Activated naive CD4-positive, alpha-beta T cell treated with Interleukin-2 at 50 U/mL for 16 hours (primary cell): ENCODE results near the gene BRF1.

Source experiments
- DNase-seq: peaks from one replicate; pipeline ENCODE4 v3.0.0-alpha.2; 2020

Gene BRF1

DNA sequence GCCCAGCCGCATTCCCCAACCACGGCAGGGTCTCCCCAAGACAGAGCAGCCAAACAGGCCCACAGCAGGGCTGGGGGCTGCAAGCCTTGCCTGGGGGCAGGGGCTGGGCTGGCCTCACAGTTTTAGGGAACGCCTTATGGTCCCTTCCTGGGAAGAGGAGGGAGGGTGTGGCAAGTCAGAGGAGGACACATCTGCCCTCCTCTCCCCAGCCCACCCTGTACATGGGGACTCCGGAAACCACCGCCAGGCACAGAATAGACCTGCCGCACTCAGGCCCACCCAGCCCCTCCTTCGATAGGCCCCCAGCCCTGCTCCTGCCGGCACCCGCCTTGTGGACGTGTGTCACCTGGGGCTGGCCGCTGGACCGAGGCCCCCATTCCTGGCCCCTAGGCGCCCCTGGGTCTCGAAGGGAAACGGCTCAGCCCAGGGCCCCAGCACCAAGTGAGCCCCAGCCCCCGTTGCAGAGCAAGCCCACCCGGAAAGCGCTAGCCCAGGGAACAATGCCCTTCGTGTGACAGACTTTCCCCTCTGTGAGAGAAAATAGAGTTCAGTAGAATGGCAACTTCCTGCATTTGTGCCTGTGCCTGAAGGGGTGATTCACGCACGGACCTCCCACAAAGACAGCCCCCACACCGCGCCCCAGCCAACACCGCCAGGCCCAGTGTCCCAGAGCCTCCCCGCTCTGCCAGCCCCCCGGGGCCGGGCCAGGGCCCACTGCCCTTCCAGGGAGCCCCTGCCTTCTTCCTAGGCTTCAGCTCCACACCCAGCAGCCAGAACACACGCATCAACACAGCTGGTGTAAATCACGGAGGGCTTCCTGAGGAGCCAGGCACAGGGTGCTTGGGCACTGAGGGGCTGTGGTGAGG lies 107.7 kb downstream of the BRF1 start:
- peak; percentile 34 for DNase-seq

DNA sequence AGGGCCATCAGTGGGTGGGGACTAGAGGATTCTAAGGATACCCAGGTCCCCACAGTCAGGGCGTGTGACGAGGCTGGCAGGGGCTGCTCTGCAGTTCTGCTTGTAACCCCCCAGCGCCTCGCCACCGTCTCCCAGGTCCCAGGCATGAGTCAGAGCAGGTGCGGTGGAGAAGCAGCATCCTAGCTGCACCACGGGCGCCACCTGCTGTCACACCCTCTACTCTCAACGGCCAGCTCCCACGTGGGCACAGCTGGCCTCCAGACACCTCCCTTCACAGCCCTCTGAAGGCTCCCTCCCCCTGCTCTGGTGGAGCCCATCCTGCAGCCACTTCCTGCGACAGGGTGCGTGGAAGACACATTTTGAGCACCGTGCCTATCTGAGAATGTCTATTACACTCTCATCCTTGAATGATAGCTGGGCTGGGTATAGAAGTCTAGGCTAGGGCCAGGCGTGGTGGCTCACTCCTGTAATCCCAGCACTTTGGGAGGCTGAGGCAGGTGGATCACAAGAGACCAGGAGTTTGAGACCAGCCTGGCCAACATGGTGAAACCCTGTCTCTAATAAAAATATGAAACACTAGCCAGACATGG lies 112.8 kb downstream of the BRF1 start:
- DNase-seq: no peak

DNA sequence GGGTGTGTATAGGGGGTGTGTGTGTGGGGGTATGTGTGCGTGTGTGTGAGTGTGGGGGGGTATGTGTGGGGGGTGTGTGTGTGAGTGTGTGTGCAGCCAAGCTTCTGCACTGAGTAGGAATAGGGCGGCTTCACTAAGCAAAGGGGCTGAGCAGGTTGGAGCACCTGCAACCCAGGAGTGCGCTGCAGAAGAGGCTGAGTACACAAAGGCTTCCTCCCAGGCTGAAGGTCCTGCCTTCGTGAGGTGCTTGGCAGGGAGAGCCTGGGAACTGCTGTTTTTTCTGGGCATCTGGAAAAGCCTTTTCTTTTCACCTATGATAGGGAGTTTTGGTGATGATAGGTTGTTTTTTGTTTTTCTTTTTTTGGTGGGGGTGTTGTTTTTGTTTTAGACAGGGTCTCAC lies 113.7 kb downstream of the BRF1 start:
- no peak for DNase-seq

DNA sequence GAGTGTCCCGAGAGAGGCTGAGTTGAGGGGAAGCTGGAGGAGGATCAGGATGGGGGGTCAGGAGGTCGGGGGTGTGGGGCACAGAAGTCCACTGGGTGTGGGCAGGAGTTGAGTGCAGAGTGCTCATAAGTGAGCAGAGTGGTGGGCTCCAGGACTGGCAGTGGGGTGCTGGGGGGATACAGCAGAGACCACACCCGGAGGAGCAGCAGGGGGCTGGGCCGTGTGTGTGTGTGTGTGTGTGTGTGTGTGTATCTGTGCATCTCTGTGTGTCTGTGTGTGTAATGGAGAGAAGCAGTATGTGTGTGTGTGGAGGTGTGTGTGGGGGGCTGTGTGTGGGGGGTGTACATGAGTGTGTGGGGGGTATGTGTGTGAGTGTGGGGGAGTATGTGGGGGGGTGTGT lies 114.8 kb downstream of the BRF1 start:
- no peak for DNase-seq

DNA sequence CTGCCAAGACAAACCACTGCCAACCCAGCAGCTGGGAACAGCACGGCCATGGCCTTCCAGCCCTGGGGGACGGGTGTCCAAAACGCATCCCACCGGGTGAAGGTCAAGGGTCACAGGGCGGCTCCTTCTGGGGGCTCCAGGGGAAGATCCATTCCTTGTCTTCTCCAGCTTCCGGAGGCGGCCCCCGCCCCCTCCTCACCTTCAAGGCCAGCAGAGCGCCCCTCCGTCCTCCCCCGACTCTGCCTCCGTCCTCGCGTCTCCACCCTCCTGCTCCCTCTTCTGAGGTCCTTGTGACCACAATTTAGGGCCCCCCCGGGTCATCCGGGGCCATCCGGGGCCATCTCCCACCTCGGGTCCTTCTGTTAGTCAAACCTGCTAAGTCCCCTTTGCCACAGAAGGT lies 115.8 kb downstream of the BRF1 start:
- no peak for DNase-seq

DNA sequence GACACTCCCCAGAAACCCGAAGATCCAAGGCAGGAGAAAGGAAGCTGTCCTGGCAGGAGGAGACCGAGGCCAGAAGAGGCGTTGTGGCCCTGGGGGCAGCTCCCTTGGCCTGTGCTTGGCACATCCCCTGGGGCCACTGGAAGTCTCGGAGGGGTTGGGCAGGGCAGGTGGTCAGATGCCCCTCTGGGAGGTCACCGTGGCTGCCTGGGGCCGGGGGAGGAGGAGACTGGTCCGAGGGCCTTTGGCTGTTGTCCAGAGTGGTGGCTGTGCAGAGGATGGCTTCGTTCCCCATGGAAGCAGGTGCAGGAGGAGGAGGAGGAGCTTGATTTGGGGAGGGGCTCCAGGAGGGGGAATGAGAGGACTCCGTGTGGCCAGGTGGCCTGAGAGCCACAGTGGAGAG lies 116.3 kb downstream of the BRF1 start:
- DNase-seq: no peak

DNA sequence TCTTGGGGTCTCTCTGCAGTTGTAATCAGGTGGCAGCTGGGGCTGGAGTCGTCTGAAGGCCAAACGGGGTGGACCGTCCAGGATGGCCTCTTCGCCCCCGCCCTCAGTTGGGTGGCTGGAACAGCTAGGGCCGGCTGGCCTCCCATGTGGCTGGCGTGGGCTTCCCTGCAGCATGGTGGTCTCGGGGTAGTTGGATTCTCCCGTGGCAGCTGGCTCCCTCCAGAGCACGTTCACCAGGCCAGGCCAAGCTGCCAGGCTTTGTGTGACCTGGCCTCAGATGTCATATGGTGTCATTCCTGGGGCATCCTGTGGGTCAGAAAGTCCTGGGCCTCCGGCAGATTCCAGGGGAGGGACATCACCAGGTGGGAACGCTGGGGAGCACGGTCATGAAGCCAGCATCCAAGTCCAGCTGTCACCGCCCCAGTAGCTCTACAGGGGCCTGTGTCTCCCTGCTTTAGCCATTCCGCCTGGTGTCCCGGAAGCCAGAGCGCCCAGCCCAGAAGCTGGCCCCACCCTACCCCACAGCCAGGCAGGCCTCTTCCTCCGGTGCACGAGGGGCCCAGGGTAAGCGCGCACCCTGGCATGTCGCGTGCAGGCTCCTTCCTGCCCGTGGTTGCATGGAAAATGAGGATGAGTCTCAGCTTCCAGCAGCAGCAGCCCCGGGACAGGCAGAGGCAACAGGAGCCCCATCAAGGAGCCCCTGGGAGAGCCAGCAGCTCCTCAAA lies 118.3 kb downstream of the BRF1 start:
- DNase-seq: no peak

DNA sequence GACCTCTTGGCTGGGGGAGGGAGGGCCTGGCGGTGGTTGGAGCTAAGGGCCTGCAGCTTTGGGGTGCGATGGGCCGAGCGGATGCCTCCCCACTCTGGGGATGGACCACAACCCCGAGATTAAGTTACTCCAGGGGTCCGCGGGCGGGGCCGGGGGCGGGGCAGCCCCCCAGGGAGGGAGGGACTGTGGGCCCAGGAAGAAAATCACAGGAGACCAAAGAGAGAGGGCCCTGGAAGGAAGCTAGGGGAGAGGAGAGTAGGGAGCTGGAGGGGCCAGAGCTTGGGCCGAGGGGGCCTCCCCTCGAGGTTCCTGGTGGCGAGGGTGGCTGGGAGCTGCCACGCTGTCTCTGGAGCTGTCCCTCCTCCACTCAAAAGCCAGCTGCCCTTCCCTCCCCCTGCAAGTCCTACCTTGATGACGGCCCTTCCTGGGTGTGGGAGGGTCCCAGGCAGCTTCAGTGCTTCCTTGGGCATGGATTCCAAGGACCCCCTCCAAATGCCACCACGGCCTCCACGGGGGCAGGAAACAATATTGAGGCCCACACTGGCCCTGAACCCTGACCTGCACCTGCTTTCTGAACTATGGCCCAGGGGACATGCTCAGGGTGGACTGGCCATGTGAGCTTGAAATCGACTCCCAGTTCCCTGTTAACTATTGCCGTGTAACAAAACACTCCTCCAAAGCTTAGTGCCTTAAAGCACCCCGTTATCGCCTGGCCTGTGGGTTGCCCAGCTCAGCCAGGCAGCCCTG lies 119.1 kb downstream of the BRF1 start:
- no peak for DNase-seq

DNA sequence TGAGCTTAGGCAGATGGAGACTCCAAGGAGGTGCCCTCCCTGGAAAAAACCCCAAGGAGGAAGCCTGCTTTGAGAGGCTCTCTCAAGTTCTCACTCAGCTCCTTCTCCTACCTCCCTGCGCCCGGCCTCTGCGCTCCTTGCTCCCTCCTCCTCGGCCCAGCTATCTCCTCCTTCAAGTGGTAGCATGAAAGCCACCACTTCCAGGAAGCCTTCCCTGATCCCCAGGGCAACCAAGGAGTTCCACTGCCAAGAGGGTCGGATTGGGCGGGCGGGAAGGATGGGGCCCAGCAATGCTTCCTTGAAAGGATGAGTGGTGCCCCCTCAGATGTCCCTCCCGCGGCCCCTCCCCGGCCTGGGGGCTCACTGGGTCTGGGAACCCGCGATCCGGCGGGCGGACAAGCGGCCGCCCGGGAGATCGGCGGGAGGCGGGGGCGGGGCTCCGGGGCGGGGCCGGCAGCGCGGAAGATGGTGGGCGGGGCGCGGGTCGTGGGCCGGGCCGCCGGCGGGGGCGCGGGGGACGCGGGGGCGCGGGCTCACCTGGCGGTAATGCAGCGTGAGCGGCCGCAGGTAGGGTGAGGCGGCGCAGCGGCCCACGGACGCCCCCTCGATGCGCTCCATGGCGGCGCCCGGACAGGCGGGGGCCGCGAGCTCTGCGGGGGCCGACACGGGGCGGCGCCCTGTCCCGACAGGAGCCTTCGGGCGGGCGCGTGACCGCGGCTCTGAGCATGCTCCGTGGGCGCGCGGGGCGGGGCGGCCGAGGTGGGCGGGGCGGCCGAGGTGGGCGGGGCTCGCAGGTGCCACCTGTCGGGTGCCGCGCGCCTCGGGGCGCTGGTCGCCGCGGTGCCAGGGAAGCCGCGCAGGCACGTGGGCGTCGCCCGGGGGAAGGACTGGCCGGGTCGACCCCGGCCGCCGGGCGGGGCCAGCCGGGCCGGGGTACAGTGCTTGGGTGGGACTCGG lies 119.9 kb downstream of the BRF1 start, which contains the start of gene NUDT14:
Gene NUDT14 (minus strand): TSS at position 721 of the 957 bp plus-strand sequence. CDS start 103 bp downstream, at position 618.
- DNase-seq: peak; percentile 83

DNA sequence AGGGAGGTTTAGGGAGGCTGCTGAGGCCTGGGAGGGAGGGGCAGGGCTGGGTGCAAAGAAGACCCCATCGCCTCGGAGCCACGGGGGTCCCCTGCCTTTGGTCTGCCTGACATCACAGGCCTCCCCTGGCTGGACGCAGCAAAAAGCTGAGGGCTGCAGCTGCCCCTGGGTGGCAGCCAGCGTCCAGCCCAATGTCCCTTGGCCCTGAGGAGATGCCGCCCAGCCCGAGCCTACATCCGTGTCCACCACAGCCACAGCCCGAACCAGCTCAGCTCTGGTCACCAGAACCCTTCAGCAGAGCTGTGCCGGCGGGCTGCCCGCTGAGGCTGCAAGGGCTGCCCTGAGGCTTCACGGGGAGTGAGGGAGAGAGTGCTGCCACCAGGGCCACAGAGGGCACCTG lies 121.6 kb downstream of the BRF1 start:
- no peak for DNase-seq

DNA sequence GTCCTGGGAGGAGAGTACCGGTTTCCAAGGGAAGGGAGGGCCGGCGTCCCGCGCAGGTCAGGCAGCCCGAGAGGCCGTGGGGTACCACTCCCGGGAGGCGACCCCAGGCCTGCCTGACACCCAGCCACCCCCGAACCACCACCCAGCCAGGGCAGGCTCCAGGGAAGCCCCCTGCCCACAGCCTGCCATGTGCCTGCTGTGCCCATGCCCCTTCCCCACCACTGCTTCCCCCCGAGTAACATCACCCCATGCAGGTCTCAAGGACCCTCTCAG lies 122.0 kb downstream of the BRF1 start:
- no peak for DNase-seq

DNA sequence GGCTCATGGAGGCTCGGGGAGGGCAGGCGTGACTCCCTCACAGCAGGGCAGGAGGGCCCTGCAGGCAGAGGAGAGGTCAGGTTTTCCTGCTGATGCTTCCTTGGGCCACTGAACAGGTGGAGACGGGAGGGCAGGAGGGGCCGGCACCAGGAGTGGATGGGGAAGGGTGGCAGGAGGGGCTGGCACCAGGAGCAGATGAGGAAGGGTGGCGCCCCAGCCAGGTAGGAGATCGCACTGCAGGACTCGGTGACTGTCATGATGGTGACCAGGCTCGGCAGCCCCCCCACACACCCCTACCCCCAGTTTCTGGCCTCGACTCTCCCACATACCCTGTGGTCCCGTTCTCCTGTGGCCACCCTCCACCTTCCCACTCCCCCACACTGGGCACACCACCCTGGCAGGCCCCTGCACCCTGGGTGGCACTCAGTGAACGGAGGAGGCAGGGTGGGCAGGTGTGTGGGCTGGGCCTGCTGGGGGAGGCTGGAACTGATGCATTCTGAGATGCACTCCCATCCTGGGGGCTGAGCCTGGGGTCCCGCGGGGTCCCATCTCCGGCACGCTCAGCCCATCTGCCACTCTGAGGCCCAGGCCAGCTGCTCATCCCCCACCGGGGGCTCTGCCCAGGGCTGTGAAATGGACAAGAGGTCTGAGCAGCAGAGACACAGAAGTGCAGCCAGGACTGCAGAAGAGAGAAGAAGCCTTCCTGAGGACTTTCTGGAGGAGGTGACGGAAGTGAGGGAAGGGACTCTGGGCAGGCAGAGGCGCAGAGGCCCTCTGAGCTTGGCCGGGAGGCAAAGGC lies 122.5 kb downstream of the BRF1 start:
- DNase-seq: no peak

DNA sequence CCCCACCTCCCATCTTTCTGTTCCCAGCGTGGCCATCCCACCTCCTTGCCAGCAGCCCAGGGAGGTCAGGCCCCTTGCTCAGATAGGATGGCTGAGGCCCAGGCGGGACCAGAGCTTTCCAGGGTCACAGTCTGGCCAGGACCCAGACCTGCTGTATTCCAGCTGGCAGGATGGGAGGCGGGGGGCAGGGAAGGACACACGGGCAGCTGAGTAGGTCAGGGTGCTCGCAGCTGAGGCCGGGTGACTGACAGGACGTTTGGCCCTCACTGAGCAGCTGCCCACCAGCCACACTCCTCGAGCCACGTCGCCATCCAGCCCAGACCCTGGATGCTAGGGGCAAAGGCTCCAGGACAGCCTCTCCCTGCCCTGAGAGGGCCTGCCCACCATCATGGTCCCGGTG lies 123.7 kb downstream of the BRF1 start:
- DNase-seq: no peak

DNA sequence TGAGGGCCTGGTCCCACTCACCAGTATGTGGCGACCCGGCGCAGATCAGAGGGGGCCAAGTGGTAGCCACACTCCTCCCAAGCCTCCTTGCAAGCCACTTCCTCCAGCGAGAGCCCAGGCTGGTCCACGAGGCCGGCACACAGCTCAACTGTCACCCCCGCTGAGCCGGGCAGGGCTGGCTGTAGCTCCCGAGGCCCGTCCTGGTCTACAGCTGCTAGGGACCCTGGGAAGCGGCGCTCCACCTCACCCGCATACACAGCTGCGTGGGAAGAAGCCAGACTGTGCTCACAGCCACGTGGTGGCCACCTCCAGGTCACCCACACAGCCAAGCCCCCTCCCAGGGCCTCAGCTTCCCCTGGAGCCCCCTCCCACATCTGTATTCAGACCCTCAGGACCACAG lies 124.3 kb downstream of the BRF1 start:
- no peak for DNase-seq

DNA sequence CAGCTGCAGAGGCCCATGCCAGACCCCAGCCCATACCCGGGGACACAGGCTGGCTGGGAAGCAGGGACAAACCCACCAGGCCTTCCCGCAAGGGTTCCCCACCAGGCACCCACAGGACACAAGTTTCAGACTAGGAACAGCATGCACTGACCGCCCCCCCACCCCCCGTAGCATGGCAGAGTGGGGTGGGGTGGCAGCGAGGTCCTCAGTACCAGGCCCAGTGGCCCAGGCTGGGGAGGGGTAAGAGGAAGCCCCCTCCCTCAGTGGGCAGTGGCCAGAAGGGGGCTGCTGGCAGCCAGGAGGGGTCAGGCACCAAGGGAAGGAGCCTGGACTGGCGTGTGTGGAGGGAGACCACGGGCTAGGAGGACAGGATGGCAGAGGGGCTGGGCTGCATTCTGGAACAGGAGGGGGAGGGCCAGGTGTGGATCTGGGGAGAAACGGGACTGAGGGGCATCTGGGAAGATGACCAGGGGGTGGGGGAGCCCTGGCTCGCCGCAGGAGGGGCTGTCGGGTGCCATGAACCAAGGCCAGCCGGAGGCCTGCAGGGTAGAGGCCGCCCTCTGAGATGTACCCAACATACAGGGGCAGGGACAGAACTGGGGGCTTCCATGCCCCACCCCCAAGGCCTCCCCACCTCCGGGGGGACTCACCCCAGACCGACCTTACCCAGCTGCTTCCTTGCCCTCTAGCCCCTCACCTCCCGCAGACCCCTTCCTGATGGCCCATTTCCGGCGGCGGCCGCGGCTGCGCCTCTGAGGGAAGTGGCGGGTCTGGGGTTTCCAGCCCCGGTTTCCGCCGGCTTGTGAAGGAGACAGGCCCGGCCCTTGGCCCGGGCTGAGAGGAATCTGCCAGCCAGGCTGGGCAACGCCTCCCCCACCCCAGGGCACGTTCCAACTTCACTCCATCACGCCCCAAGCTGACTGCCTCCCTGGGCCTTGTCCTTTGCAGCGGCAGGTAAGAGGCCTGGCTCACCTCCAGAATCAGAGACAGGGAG lies 126.6 kb downstream of the BRF1 start:
- DNase-seq: peak; percentile 45

DNA sequence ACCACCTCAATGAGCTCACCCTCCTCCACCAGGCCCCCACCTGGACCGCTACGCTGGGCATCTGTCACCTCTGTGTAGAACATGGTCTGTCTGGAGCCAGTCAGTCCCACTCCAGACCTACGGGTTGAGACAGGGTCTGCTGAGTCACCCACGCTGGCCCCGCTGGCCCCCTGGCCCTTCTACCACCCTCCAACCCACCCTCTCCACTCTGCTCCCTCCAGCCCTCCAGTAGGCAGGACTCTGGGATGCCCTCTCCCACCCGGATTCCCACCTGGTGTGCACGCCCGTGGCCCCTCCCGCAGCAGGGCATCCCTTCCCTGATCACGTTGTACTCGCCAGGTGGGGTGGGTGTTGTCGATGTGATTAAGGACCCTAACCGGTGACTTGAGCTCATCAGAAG lies 127.7 kb downstream of the BRF1 start:
- no peak for DNase-seq

DNA sequence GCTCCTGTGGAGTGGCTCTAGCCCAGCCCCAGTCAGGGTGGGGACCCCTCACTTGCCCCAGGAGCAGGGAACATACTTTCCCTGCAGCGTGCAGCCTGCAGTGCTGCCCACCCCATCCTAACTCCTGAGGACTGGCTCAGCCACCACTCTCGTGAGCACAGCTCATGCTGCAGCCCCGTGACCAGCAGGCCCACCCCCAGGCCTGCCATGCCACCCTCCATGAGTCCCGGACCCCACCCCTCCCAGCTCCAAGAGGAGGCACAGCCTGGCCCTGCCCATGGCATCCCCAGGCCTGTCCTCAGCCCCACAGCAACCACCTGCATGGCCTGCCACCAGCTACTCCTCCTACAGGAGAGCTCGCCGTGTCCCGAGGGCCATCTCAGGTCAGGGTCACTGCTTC lies 128.3 kb downstream of the BRF1 start:
- no peak for DNase-seq

DNA sequence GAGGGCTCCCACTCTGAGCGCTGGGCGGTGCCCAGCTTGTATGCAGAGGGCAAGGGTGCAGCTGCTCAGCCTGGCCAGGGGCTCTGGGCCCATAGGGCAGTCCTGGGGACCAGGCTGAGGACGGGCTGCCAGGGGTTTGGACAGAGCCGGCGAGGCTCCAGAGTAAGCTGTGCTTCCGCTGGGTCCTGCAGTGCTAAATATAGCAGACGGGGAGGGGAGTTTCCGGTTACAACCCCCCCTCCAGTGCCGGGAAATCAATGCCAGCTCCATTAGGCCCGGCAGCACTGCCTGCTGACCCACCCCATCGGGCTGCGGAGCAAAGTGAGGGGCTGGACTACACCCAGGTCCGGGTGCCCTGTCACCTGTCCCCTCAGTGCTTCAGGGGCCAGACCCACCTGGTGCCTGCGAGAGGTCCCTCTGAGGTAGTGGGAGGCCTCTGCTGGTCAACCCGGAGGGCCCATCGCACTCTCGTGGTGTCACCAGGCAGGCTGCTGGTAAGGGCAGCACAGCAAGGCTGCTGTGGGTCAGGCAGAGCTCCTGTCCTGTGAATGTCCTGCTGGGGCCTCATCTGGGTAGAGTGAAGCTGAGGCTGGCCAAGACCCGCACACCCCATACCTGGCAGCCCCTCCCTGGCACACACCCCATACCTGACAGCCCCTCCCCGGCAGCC lies 129.7 kb downstream of the BRF1 start:
- DNase-seq: no peak
